ENCODE data around the gene SVEP1.

DNA sequence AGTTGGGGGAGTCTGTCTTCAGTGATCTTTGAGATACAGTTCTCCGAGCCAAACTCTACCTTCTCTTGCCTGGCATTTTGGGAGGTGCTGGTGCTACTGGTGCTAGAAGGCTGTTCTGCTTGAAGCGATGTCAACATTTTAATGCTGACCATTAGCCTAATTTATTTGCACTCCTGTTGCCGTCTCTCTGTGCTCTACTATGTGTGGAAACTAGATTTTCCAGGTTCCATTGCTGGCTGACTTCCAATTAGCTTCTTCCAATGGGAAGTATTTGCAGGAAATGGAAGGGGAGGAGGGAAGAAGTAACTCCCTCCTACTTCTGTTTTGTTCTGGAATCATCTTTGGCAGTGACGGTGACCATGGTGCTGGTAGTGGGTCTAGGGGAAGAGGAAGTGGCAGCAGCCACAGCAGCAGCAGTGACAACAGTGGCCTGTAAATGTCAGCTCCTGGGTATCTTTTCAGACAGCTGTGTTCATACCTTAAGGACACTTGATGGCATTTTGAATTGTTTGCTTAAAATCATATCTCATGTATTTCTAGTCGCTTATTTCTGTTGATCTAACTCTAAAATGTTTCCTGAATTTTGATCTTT lies 249.8 kb downstream of the SVEP1 start:
- TF ChIP-seq, protein P1, sequence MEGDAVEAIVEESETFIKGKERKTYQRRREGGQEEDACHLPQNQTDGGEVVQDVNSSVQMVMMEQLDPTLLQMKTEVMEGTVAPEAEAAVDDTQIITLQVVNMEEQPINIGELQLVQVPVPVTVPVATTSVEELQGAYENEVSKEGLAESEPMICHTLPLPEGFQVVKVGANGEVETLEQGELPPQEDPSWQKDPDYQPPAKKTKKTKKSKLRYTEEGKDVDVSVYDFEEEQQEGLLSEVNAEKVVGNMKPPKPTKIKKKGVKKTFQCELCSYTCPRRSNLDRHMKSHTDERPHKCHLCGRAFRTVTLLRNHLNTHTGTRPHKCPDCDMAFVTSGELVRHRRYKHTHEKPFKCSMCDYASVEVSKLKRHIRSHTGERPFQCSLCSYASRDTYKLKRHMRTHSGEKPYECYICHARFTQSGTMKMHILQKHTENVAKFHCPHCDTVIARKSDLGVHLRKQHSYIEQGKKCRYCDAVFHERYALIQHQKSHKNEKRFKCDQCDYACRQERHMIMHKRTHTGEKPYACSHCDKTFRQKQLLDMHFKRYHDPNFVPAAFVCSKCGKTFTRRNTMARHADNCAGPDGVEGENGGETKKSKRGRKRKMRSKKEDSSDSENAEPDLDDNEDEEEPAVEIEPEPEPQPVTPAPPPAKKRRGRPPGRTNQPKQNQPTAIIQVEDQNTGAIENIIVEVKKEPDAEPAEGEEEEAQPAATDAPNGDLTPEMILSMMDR (conservative IDR thresholded peaks at IDR 0.05) = no peak
- TF ChIP-seq ZFX (IDR thresholded peaks at IDR 0.05) = no peak
